Measurements from ENCODE around the gene FBXO7.

The FBXO7 gene

GRCh38 chr22:32527756-32528155, 53.1 kb downstream of the FBXO7 start:
- no peak for TF ChIP-seq GABPA (IDR thresholded peaks at IDR 0.05; ENCODE audit: low read depth)
- no peak for TF ChIP-seq POLR2AphosphoS5 (IDR thresholded peaks at IDR 0.05; ENCODE audit: low read depth)
- TF ChIP-seq SPI1 (IDR thresholded peaks at IDR 0.05; ENCODE audit: borderline replicate concordance, low read depth) = no peak
- TF ChIP-seq, protein P1, sequence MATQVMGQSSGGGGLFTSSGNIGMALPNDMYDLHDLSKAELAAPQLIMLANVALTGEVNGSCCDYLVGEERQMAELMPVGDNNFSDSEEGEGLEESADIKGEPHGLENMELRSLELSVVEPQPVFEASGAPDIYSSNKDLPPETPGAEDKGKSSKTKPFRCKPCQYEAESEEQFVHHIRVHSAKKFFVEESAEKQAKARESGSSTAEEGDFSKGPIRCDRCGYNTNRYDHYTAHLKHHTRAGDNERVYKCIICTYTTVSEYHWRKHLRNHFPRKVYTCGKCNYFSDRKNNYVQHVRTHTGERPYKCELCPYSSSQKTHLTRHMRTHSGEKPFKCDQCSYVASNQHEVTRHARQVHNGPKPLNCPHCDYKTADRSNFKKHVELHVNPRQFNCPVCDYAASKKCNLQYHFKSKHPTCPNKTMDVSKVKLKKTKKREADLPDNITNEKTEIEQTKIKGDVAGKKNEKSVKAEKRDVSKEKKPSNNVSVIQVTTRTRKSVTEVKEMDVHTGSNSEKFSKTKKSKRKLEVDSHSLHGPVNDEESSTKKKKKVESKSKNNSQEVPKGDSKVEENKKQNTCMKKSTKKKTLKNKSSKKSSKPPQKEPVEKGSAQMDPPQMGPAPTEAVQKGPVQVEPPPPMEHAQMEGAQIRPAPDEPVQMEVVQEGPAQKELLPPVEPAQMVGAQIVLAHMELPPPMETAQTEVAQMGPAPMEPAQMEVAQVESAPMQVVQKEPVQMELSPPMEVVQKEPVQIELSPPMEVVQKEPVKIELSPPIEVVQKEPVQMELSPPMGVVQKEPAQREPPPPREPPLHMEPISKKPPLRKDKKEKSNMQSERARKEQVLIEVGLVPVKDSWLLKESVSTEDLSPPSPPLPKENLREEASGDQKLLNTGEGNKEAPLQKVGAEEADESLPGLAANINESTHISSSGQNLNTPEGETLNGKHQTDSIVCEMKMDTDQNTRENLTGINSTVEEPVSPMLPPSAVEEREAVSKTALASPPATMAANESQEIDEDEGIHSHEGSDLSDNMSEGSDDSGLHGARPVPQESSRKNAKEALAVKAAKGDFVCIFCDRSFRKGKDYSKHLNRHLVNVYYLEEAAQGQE (IDR thresholded peaks at IDR 0.05; ENCODE audit: insufficient replicate concordance, low read depth) = no peak
- TF ChIP-seq CTCF (IDR thresholded peaks at IDR 0.05; ENCODE audit: insufficient read depth, low read length) = no peak

DNA sequence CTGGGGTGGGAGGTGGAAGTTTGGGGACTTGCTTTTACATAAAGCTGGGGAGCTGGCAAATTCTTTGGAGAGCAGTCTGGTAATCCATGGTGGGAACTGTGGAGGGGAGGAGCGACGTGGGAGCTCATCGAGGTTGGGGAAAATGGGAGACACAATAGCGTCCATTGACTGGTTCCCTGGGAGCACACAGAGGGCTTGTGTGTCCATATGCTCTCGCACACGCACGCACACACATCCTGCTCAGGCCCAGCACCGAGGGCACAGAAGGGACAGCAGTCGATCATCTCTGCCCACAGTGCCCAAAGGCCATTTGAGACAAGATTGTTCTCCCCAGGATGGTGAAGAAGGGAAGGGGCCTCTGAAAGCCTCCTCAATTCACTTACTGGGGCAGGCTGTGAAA, 53.7 kb downstream of the FBXO7 start:
- H3K27ac ChIP-seq (replicated peaks) = no peak overlapping the region
- H3K4me3 ChIP-seq (replicated peaks; ENCODE audit: insufficient read depth, low read length) = no peak overlapping the region
- H3K27me3 ChIP-seq (ENCODE audit: insufficient read depth, poor library complexity, severe bottlenecking) = no peaks in the 10 kb centered on the region
- DNase-seq (ENCODE audit: low read depth in 1 of 2, low spot score in 1 of 2) = no peak
- TF ChIP-seq, protein P1 (IDR thresholded peaks at IDR 0.05; ENCODE audit: insufficient replicate concordance, low read depth) = no peak
- TF ChIP-seq POLR2AphosphoS5 (IDR thresholded peaks at IDR 0.05; ENCODE audit: low read depth) (no peak), GABPA (IDR thresholded peaks at IDR 0.05; ENCODE audit: low read depth) (no peak), SPI1 (IDR thresholded peaks at IDR 0.05; ENCODE audit: borderline replicate concordance, low read depth) (no peak), CTCF (IDR thresholded peaks at IDR 0.05; ENCODE audit: insufficient read depth, low read length) (no peak)

More at GRCh38 chr22:32527756-32528155, 53.1 kb downstream of the FBXO7 start:
- no peak for DNase-seq (ENCODE audit: low read depth in 1 of 2, low spot score in 1 of 2)
- H3K4me3 ChIP-seq (replicated peaks; ENCODE audit: insufficient read depth, low read length) = no peak overlapping the region
- H3K27ac ChIP-seq (replicated peaks) = no peak overlapping the region
- no peaks in the 10 kb centered on the region for H3K27me3 ChIP-seq (ENCODE audit: insufficient read depth, poor library complexity, severe bottlenecking)

DNA sequence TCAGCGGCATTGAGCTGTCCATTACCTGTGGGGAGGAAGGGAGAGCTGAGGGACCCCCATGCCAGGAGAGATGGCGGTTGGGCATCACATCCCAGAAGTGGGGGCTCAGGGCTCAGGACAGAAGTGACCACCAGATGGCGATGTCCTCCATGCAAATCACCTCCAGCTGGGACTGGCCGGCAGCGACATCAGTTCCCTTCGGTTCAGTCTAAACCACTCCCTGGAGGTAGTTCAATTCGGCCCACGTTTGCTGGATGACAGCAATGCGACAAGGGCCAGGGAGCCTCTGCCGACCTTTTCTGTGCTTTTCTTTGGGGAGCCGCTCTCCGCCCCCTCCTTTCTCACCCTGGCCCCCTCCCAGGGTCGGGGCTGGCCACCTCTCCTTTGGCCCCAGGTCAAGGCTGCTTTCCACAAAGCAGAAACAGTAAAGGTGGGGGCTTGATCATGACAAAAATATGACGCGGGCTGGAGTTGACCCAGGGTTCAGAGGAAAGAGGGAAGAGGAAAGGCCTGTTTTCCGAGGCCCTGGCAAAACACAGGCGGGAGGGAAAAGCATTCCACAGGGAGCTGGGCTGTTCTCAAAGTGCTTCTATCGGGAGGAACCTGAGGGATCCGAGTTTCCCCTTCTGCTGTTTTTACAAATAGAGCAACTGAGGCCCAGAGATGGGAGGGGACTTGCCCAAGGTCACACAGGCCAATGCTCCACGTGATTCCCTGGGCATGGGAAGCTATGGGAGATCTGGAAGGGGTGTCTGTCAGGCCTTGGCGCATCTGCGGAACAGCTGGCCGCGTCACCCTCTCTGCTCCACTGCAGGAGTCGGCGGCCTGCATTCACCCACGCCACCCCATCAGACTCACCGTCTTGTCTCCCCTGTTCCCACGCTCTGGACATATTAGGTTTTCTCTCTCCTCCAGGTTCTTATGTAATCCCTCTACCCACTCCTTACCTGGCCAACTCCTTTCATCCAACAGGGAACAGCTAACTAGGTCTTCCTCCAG, 54.7 kb downstream of the FBXO7 start:
- Histone ChIP-seq H3K27me3 (ENCODE audit: insufficient read depth, poor library complexity, severe bottlenecking) (peaks cover 5% of the 10 kb centered on the region), H3K27ac (replicated peaks) (no peak overlapping the region), H3K4me3 (replicated peaks; ENCODE audit: insufficient read depth, low read length) (no peak overlapping the region)
- peak; percentile 38 to 70 for DNase-seq (ENCODE audit: low read depth in 1 of 2, low spot score in 1 of 2)
- TF ChIP-seq, protein P1 (IDR thresholded peaks at IDR 0.05; ENCODE audit: insufficient replicate concordance, low read depth) = no peak
- no peak for TF ChIP-seq POLR2AphosphoS5 (IDR thresholded peaks at IDR 0.05; ENCODE audit: low read depth)
- TF ChIP-seq GABPA (IDR thresholded peaks at IDR 0.05; ENCODE audit: low read depth) = no peak
- TF ChIP-seq CTCF (IDR thresholded peaks at IDR 0.05; ENCODE audit: insufficient read depth, low read length) = peak; percentile 89

Data from HL-60 (cell line).